Neural crest cell (in vitro differentiated cells): ENCODE data around the gene CHAD. TPM values are rescaled to one million over a fixed set of nuclear protein-coding genes. Genes with fewer than 3 reads are reported as not detected.
A peak's percentile ranks its signal among the peaks of the same experiment; 100 is the strongest.

ENCODE experiments used
- DNase-seq: peaks from one replicate; pipeline ENCODE4 v3.0.0; 2021; ENCODE audit warnings: low read depth, mixed read lengths, low spot score
- H3K27ac Mint-ChIP-seq: one replicate; pipeline ENCODE4 v1.8.0; 2021; ENCODE audit warnings: mild to moderate bottlenecking, mixed read lengths; ENCODE audit not compliant: unreplicated experiment
- H3K27me3 Mint-ChIP-seq: 2 replicates; pipeline ENCODE4 v1.8.0; 2021; ENCODE audit warnings: low read depth, mild to moderate bottlenecking, mixed read lengths
- H3K36me3 Mint-ChIP-seq: 2 replicates; pipeline ENCODE4 v1.8.0; 2021; ENCODE audit warnings: low read depth, mild to moderate bottlenecking, mixed read lengths
- H3K4me1 Mint-ChIP-seq: 2 replicates; pipeline ENCODE4 v1.8.0; 2021; ENCODE audit warnings: mixed read lengths
- H3K4me3 Mint-ChIP-seq: one replicate; pipeline ENCODE4 v1.8.0; 2021; ENCODE audit warnings: mild to moderate bottlenecking, mixed read lengths
- H3K9me3 Mint-ChIP-seq: 2 replicates; pipeline ENCODE4 v1.8.0; 2021; ENCODE audit warnings: mixed read lengths
- CTCF ChIP-seq: fragments of 200-600 bp; sonication (generic); conservative IDR thresholded peaks from 2 replicates; pipeline ENCODE4 v1.5.0; 2021; ENCODE audit warnings: antibody characterized with exemption, mild to moderate bottlenecking
- total RNA-seq: library from RNA; stranded (reverse); gene quantifications from 2 replicates; pipeline ENCODE4 v1.2.1, GENCODE V29; 2021

Gene CHAD
- total RNA-seq, 1 donor from 2014 or later, result 0.19 TPM

GRCh38 chr17:50467114-50467854 is 1.4 kb downstream of the CHAD start:
- H3K9me3 Mint-ChIP-seq, result no peaks in the 10 kb centered on the region
- peak overlapping the region; percentile 80 for H3K4me3 Mint-ChIP-seq
- TF ChIP-seq CTCF, result no peak
- no peak overlapping the region for H3K27ac Mint-ChIP-seq
- DNase-seq, result no peak
- peaks cover 39% of the 10 kb centered on the region for H3K27me3 Mint-ChIP-seq
- peaks cover 16% of the 10 kb centered on the region for H3K4me1 Mint-ChIP-seq
- no peaks in the 10 kb centered on the region for H3K36me3 Mint-ChIP-seq

GRCh38 chr17:50466371-50467113 is 2.1 kb downstream of the CHAD start:
- TF ChIP-seq CTCF, result no peak
- no peak for DNase-seq
- no peaks in the 10 kb centered on the region for H3K36me3 Mint-ChIP-seq
- H3K4me3 Mint-ChIP-seq, result no peak overlapping the region
- H3K27ac Mint-ChIP-seq, result no peak overlapping the region
- no peaks in the 10 kb centered on the region for H3K9me3 Mint-ChIP-seq
- H3K4me1 Mint-ChIP-seq, result peaks cover 16% of the 10 kb centered on the region
- peaks cover 35% of the 10 kb centered on the region for H3K27me3 Mint-ChIP-seq

GRCh38 chr17:50465635-50466034 is 3.0 kb downstream of the CHAD start:
- DNase-seq, result no peak
- H3K27ac Mint-ChIP-seq, result peak overlapping the region; percentile 12

DNA sequence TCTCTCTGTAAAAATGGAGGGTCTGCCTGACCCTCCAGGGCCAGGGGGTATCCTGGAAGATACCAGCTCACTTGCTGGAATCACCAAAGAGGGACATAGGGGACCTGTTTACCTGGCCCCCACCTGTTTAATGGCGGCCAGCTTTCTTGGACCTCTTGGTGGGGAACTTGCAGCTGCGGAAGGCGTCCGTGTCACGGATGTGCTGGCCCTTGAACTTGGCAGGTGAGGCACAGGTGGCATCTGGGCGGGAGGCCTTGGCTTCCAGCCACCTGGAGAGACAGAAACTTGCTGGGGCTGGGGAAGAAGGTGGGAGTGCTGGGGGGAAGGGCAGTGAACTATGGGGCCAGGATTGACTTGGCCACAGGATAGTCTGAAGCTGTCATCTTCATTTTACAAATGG is 3.5 kb downstream of the CHAD start:
- DNase-seq, result no peak
- Mint-ChIP-seq H3K4me3 (no peak overlapping the region), H3K36me3 (no peaks in the 10 kb centered on the region), H3K27me3 (peaks cover 26% of the 10 kb centered on the region), H3K27ac (no peak overlapping the region), H3K9me3 (no peaks in the 10 kb centered on the region), H3K4me1 (peaks cover 16% of the 10 kb centered on the region)
- no peak for TF ChIP-seq CTCF

More at GRCh38 chr17:50465635-50466034, 3.0 kb downstream of the CHAD start:
- no peak for TF ChIP-seq CTCF
- Mint-ChIP-seq H3K9me3 (no peaks in the 10 kb centered on the region), H3K4me1 (peaks cover 16% of the 10 kb centered on the region), H3K4me3 (no peak overlapping the region), H3K36me3 (no peaks in the 10 kb centered on the region), H3K27me3 (peaks cover 31% of the 10 kb centered on the region)

- H3K9me3 Mint-ChIP-seq, result no peaks in the 10 kb centered on the region
- no peak overlapping the region for H3K4me3 Mint-ChIP-seq
- H3K27ac Mint-ChIP-seq, result no peak overlapping the region
- H3K4me1 Mint-ChIP-seq, result peaks cover 16% of the 10 kb centered on the region
- H3K36me3 Mint-ChIP-seq, result no peaks in the 10 kb centered on the region
- TF ChIP-seq CTCF, result no peak
- H3K27me3 Mint-ChIP-seq, result peaks cover 22% of the 10 kb centered on the region
- no peak for DNase-seq
These were observed 3.9 kb downstream of the CHAD start for GRCh38 chr17:50464736-50465135.
